Measurements from ENCODE around the gene TTLL5.

DNA sequence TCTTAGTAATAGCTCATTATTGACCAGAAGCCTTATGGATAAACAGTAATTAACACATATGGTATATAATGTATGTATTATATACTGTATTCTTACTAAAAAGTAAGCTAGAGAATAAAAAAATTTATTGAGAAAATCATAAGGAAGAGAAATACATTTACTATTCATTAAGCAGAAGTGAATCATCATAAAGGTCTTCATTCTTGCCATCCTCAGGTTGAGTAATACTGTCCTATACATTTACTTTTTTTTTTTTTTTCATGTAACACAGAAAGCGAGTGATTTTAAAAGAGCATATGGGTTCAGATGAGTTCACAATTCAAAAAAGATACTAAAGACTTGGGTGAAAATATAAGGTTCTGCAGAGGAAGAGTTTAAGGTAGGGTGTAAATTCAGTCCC lies 168.3 kb downstream of the TTLL5 start:
- TF ChIP-seq EZH2 (IDR thresholded peaks at IDR 0.05; ENCODE audit: low read length, unreplicated experiment) = no peak
- TF ChIP-seq, protein P1, sequence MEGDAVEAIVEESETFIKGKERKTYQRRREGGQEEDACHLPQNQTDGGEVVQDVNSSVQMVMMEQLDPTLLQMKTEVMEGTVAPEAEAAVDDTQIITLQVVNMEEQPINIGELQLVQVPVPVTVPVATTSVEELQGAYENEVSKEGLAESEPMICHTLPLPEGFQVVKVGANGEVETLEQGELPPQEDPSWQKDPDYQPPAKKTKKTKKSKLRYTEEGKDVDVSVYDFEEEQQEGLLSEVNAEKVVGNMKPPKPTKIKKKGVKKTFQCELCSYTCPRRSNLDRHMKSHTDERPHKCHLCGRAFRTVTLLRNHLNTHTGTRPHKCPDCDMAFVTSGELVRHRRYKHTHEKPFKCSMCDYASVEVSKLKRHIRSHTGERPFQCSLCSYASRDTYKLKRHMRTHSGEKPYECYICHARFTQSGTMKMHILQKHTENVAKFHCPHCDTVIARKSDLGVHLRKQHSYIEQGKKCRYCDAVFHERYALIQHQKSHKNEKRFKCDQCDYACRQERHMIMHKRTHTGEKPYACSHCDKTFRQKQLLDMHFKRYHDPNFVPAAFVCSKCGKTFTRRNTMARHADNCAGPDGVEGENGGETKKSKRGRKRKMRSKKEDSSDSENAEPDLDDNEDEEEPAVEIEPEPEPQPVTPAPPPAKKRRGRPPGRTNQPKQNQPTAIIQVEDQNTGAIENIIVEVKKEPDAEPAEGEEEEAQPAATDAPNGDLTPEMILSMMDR (conservative IDR thresholded peaks at IDR 0.05; ENCODE audit: low read depth, low read length) = no peak
- no peak for TF ChIP-seq EZH2phosphoT487 (IDR thresholded peaks at IDR 0.05; ENCODE audit: borderline replicate concordance, low read length)

Data from PC-3 (cell line).